ENCODE measurements around the gene ZNF565.

ZNF565 gene

GRCh38 chr19:36152019-36152351 is 62.5 kb downstream of the ZNF565 start:
- H2AFZ ChIP-seq (ENCODE audit: low read length) = no peak overlapping the region
- peaks cover 26% of the 10 kb centered on the region; the same call in 1 of the 2 replicates for H3K36me3 ChIP-seq (ENCODE audit: insufficient read depth, low read length)
- H3K9me2 ChIP-seq (replicated peaks; ENCODE audit: low read depth, low read length) = no peaks in the 10 kb centered on the region
- H3K4me2 ChIP-seq (ENCODE audit: low read depth, low read length, poor library complexity, severe bottlenecking) = no peak overlapping the region
- no peaks in the 10 kb centered on the region for H3F3A ChIP-seq (ENCODE audit: low read depth)
- no peaks in the 10 kb centered on the region for H3K4me1 ChIP-seq (ENCODE audit: insufficient read depth, low read length, poor library complexity, severe bottlenecking)
- no peak overlapping the region for H3K9ac ChIP-seq (ENCODE audit: low read depth, low read length, poor library complexity, severe bottlenecking)
- H3K9me3 ChIP-seq (ENCODE audit: insufficient read depth, low read depth, low read length) = no peaks in the 10 kb centered on the region
- TF ChIP-seq, protein P1, sequence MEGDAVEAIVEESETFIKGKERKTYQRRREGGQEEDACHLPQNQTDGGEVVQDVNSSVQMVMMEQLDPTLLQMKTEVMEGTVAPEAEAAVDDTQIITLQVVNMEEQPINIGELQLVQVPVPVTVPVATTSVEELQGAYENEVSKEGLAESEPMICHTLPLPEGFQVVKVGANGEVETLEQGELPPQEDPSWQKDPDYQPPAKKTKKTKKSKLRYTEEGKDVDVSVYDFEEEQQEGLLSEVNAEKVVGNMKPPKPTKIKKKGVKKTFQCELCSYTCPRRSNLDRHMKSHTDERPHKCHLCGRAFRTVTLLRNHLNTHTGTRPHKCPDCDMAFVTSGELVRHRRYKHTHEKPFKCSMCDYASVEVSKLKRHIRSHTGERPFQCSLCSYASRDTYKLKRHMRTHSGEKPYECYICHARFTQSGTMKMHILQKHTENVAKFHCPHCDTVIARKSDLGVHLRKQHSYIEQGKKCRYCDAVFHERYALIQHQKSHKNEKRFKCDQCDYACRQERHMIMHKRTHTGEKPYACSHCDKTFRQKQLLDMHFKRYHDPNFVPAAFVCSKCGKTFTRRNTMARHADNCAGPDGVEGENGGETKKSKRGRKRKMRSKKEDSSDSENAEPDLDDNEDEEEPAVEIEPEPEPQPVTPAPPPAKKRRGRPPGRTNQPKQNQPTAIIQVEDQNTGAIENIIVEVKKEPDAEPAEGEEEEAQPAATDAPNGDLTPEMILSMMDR (conservative IDR thresholded peaks at IDR 0.05; ENCODE audit: low read length) = no peak
- no peak for TF ChIP-seq EZH2phosphoT487 (IDR thresholded peaks at IDR 0.05; ENCODE audit: borderline replicate concordance)
- no peak overlapping the region for H3K4me3 ChIP-seq (ENCODE audit: low read length, poor library complexity, severe bottlenecking)
- H3K27me3 ChIP-seq (ENCODE audit: insufficient read depth, low read length, poor library complexity, severe bottlenecking) = no peaks in the 10 kb centered on the region
- peaks cover 3% of the 10 kb centered on the region for H4K20me1 ChIP-seq (ENCODE audit: insufficient read depth, low read length, poor library complexity, severe bottlenecking)
- H3K79me2 ChIP-seq (ENCODE audit: insufficient read depth, low read length) = no peaks in the 10 kb centered on the region

GRCh38 chr19:36151144-36152018 is 63.1 kb downstream of the ZNF565 start:
- Histone ChIP-seq H3K27me3 (ENCODE audit: insufficient read depth, low read length, poor library complexity, severe bottlenecking) (no peaks in the 10 kb centered on the region), H3K79me2 (ENCODE audit: insufficient read depth, low read length) (no peaks in the 10 kb centered on the region), H3K4me1 (ENCODE audit: insufficient read depth, low read length, poor library complexity, severe bottlenecking) (no peaks in the 10 kb centered on the region), H3K9ac (ENCODE audit: low read depth, low read length, poor library complexity, severe bottlenecking) (no peak overlapping the region), H3K36me3 (ENCODE audit: insufficient read depth, low read length) (peaks cover 30% of the 10 kb centered on the region; the same call in 1 of the 2 replicates), H3K9me2 (replicated peaks; ENCODE audit: low read depth, low read length) (no peaks in the 10 kb centered on the region), H3F3A (ENCODE audit: low read depth) (no peaks in the 10 kb centered on the region), H2AFZ (ENCODE audit: low read length) (no peak overlapping the region), H3K9me3 (ENCODE audit: insufficient read depth, low read depth, low read length) (no peaks in the 10 kb centered on the region), H3K4me3 (ENCODE audit: low read length, poor library complexity, severe bottlenecking) (no peak overlapping the region), H3K4me2 (ENCODE audit: low read depth, low read length, poor library complexity, severe bottlenecking) (no peak overlapping the region), H4K20me1 (ENCODE audit: insufficient read depth, low read length, poor library complexity, severe bottlenecking) (peaks cover 3% of the 10 kb centered on the region)
- no peak for TF ChIP-seq EZH2phosphoT487 (IDR thresholded peaks at IDR 0.05; ENCODE audit: borderline replicate concordance)
- TF ChIP-seq, protein P1 (conservative IDR thresholded peaks at IDR 0.05; ENCODE audit: low read length) = no peak

GRCh38 chr19:36150586-36150985 is 63.9 kb downstream of the ZNF565 start:
- Histone ChIP-seq H3K79me2 (ENCODE audit: insufficient read depth, low read length) (no peaks in the 10 kb centered on the region), H3K36me3 (ENCODE audit: insufficient read depth, low read length) (peaks cover 38% of the 10 kb centered on the region; the same call in 1 of the 2 replicates), H4K20me1 (ENCODE audit: insufficient read depth, low read length, poor library complexity, severe bottlenecking) (peaks cover 3% of the 10 kb centered on the region), H3F3A (ENCODE audit: low read depth) (no peaks in the 10 kb centered on the region), H3K9me2 (replicated peaks; ENCODE audit: low read depth, low read length) (no peaks in the 10 kb centered on the region), H2AFZ (ENCODE audit: low read length) (no peak overlapping the region), H3K27me3 (ENCODE audit: insufficient read depth, low read length, poor library complexity, severe bottlenecking) (no peaks in the 10 kb centered on the region), H3K9me3 (ENCODE audit: insufficient read depth, low read depth, low read length) (no peaks in the 10 kb centered on the region), H3K9ac (ENCODE audit: low read depth, low read length, poor library complexity, severe bottlenecking) (no peak overlapping the region), H3K4me2 (ENCODE audit: low read depth, low read length, poor library complexity, severe bottlenecking) (no peak overlapping the region), H3K4me3 (ENCODE audit: low read length, poor library complexity, severe bottlenecking) (no peak overlapping the region), H3K4me1 (ENCODE audit: insufficient read depth, low read length, poor library complexity, severe bottlenecking) (no peaks in the 10 kb centered on the region)
- TF ChIP-seq, protein P1 (conservative IDR thresholded peaks at IDR 0.05; ENCODE audit: low read length) = no peak
- TF ChIP-seq EZH2phosphoT487 (IDR thresholded peaks at IDR 0.05; ENCODE audit: borderline replicate concordance) = no peak
